ENCODE results near the gene NT5DC3. TPM values are rescaled to one million over a fixed set of nuclear protein-coding genes. Genes with fewer than 3 reads are reported as not detected.

The NT5DC3 gene
- total RNA-seq, 2 experiments from 2014 or later = 4.7 to 7.5 TPM

DNA sequence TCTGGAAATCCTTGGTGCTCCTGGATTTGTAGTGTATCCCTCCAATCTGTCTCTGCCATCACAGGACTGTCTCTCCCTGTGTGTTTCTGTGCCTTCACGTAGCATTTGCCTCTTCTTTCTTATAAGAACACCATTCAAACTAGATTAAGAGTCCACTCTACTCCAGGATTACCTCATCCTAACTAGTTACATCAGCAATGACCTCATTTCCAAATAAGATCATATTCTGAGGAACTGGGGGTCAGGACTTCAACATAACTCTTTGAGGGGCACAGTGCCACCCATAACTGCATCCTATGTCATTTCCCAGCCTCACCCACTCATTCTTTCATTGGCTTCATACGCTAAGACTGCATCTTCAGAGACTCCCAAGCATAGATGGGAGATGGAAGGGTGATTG lies 106.2 kb downstream of the NT5DC3 start:
- intact Hi-C loops (cut with micrococcal nuclease; ENCODE audit: unreplicated experiment) = no loop called here
- H3K4me2 ChIP-seq (ENCODE audit: low read length) = no peak overlapping the region
- TF ChIP-seq CTCF (conservative IDR thresholded peaks at IDR 0.05; ENCODE audit: low read length) (no peak), EZH2phosphoT487 (IDR thresholded peaks at IDR 0.05; ENCODE audit: borderline replicate concordance, low read depth, low read length) (no peak)
- CTCF ChIA-PET (ENCODE audit: unreplicated experiment) = no interaction called here
- H3K9me3 ChIP-seq (ENCODE audit: low read length) = no peaks in the 10 kb centered on the region
- no TSS peak for BruUV-seq (replicated peaks)
- no peak overlapping the region for H3K27ac ChIP-seq (ENCODE audit: low read depth, low read length, poor library complexity, severe bottlenecking)
- no peaks in the 10 kb centered on the region for H4K20me1 ChIP-seq (ENCODE audit: insufficient read depth, low read length)
- DNase-seq (ENCODE audit: low spot score) = no peak
- POLR2A ChIA-PET = no interaction called here
- no peak overlapping the region for H2AFZ ChIP-seq (ENCODE audit: low read length)
- no peaks in the 10 kb centered on the region for H3K36me3 ChIP-seq (ENCODE audit: insufficient read depth, low read length)
- H3K4me1 ChIP-seq (ENCODE audit: insufficient read depth, low read length, poor library complexity, severe bottlenecking) = no peaks in the 10 kb centered on the region
- H3K79me2 ChIP-seq (ENCODE audit: insufficient read depth, low read depth, low read length) = no peaks in the 10 kb centered on the region
- no peak overlapping the region for H3K4me3 ChIP-seq (ENCODE audit: low read depth, low read length, poor library complexity, severe bottlenecking)
- no peaks in the 10 kb centered on the region for H3K9me2 ChIP-seq (ENCODE audit: insufficient read depth, low read length)

DNA sequence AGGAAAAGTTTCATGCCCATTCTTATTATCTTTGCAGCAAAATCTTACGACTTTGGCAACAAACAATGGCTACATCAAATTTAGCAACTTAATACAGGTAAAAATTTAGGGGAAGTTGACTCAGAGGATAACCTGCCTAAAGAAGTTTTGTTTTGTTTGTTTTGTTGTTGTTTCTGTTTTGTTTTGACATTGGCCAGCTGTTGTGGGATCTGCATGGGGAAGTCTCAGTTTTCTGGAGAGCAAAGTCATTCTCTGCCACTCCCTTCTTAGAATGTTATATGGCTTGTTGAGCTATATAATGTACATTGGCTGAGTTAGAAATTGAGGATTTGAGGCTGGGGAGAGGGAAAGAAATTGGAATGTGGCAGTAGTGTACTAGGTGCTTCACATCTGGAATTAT lies 109.5 kb downstream of the NT5DC3 start:
- Histone ChIP-seq H3K4me3 (ENCODE audit: low read depth, low read length, poor library complexity, severe bottlenecking) (no peak overlapping the region), H3K36me3 (ENCODE audit: insufficient read depth, low read length) (no peaks in the 10 kb centered on the region), H3K9me2 (ENCODE audit: insufficient read depth, low read length) (no peaks in the 10 kb centered on the region), H3K4me2 (ENCODE audit: low read length) (no peak overlapping the region), H3K27ac (ENCODE audit: low read depth, low read length, poor library complexity, severe bottlenecking) (no peak overlapping the region), H3K9me3 (ENCODE audit: low read length) (no peaks in the 10 kb centered on the region), H3K79me2 (ENCODE audit: insufficient read depth, low read depth, low read length) (no peaks in the 10 kb centered on the region), H3K4me1 (ENCODE audit: insufficient read depth, low read length, poor library complexity, severe bottlenecking) (no peaks in the 10 kb centered on the region), H2AFZ (ENCODE audit: low read length) (no peak overlapping the region), H4K20me1 (ENCODE audit: insufficient read depth, low read length) (no peaks in the 10 kb centered on the region)
- BruUV-seq (replicated peaks) = no TSS peak
- TF ChIP-seq CTCF (conservative IDR thresholded peaks at IDR 0.05; ENCODE audit: low read length) (no peak), EZH2phosphoT487 (IDR thresholded peaks at IDR 0.05; ENCODE audit: borderline replicate concordance, low read depth, low read length) (no peak)
- intact Hi-C loops (cut with micrococcal nuclease; ENCODE audit: unreplicated experiment) = no loop called here
- ChIA-PET POLR2A (interaction anchor here (0.5 kb wide), 1 partner anchor 1272 kb away, joined by 4 read pairs; no protein-coding TSS in a partner anchor), CTCF (ENCODE audit: unreplicated experiment) (no interaction called here)
- DNase-seq (ENCODE audit: low spot score) = no peak

DNA sequence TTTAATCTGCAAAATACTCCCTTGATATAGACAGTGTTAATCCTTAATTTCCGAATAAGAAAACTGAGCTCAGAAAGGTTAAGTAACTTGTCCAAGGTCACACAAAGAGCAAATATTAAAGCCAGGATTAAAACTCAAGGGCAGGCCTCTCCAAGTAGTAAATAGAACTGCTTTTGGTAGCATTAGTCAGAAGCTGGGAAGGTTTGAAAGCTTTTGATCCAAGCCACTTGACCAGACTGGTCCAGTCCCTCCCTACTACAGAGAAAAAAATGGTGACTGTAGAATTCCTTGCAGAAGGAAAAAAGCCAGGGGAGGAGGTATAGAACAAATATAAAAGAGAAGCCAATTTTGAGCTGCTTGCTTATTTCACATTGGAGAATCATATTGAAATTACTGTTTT lies 111.5 kb downstream of the NT5DC3 start:
- Histone ChIP-seq H3K4me2 (ENCODE audit: low read length) (no peak overlapping the region), H3K4me1 (ENCODE audit: insufficient read depth, low read length, poor library complexity, severe bottlenecking) (no peaks in the 10 kb centered on the region), H3K9me3 (ENCODE audit: low read length) (no peaks in the 10 kb centered on the region), H4K20me1 (ENCODE audit: insufficient read depth, low read length) (no peaks in the 10 kb centered on the region), H3K79me2 (ENCODE audit: insufficient read depth, low read depth, low read length) (no peaks in the 10 kb centered on the region), H3K36me3 (ENCODE audit: insufficient read depth, low read length) (no peaks in the 10 kb centered on the region), H3K27ac (ENCODE audit: low read depth, low read length, poor library complexity, severe bottlenecking) (no peak overlapping the region), H2AFZ (ENCODE audit: low read length) (no peak overlapping the region), H3K9me2 (ENCODE audit: insufficient read depth, low read length) (no peaks in the 10 kb centered on the region), H3K4me3 (ENCODE audit: low read depth, low read length, poor library complexity, severe bottlenecking) (no peak overlapping the region)
- BruUV-seq (replicated peaks) = no TSS peak
- POLR2A ChIA-PET = no interaction called here
- intact Hi-C loops (cut with micrococcal nuclease; ENCODE audit: unreplicated experiment) = no loop called here
- TF ChIP-seq EZH2phosphoT487 (IDR thresholded peaks at IDR 0.05; ENCODE audit: borderline replicate concordance, low read depth, low read length) (no peak), CTCF (conservative IDR thresholded peaks at IDR 0.05; ENCODE audit: low read length) (no peak)
- no peak for DNase-seq (ENCODE audit: low spot score)
- CTCF ChIA-PET (ENCODE audit: unreplicated experiment) = no interaction called here

Data from OCI-LY7 (cell line).